Body of pancreas (tissue), 4 donors: ENCODE data around the gene RASA3.

Source experiments
- POLR2A ChIP-seq, 3 donors: fragments of 450-650 bp; IDR thresholded peaks; one replicate each; pipeline ENCODE4 v1.6.1; 2016; ENCODE audit warnings: antibody characterized with exemption in 3 of 3, mild to moderate bottlenecking in 2 of 3
- TF ChIP-seq, protein P1 (sequence below), 7 experiments: fragments of 450-650 bp in 4 of 7; fragments of 200-600 bp in 3 of 7; sonication (generic) in 3 of 7; IDR thresholded peaks; one replicate each; pipeline ENCODE4 v1.5.1; 2016 to 2019; ENCODE audit warnings: antibody characterized with exemption in 7 of 7

- TF ChIP-seq, protein P1, sequence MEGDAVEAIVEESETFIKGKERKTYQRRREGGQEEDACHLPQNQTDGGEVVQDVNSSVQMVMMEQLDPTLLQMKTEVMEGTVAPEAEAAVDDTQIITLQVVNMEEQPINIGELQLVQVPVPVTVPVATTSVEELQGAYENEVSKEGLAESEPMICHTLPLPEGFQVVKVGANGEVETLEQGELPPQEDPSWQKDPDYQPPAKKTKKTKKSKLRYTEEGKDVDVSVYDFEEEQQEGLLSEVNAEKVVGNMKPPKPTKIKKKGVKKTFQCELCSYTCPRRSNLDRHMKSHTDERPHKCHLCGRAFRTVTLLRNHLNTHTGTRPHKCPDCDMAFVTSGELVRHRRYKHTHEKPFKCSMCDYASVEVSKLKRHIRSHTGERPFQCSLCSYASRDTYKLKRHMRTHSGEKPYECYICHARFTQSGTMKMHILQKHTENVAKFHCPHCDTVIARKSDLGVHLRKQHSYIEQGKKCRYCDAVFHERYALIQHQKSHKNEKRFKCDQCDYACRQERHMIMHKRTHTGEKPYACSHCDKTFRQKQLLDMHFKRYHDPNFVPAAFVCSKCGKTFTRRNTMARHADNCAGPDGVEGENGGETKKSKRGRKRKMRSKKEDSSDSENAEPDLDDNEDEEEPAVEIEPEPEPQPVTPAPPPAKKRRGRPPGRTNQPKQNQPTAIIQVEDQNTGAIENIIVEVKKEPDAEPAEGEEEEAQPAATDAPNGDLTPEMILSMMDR (IDR thresholded peaks at IDR 0.05) = no peak
- no peak for TF ChIP-seq POLR2A (IDR thresholded peaks at IDR 0.05)
These were observed 71.4 kb downstream of the RASA3 start for GRCh38 chr13:114061047-114061446.
